KOPT-K1 (cell line): Measurements from ENCODE around the gene PFKFB4.

Experiments
- H3K27ac ChIP-seq: fragments of 200-600 bp; sonication (generic); 2 replicates; pipeline ENCODE4 v1.5.1; 2016; ENCODE audit warnings: antibody characterized with exemption, mild to moderate bottlenecking, low read depth, low read length; ENCODE audit not compliant: poor library complexity, severe bottlenecking
- H3K36me3 ChIP-seq: fragments of 200-600 bp; sonication (generic); 2 replicates; pipeline ENCODE4 v1.5.1; 2017; ENCODE audit warnings: antibody characterized with exemption, mild to moderate bottlenecking, low read length, moderate library complexity; ENCODE audit not compliant: insufficient read depth
- H3K9me3 ChIP-seq: fragments of 200-600 bp; sonication (generic); 2 replicates; pipeline ENCODE4 v1.5.1; 2017; ENCODE audit warnings: antibody characterized with exemption, low read length, mild to moderate bottlenecking; ENCODE audit not compliant: insufficient read depth, poor library complexity, severe bottlenecking

PFKFB4 gene

GRCh38 chr3:48568476-48568875 lies 11.9 kb upstream of the PFKFB4 start:
- Histone ChIP-seq H3K9me3 (no peaks in the 10 kb centered on the region), H3K36me3 (no peaks in the 10 kb centered on the region), H3K27ac (no peak overlapping the region)

- H3K36me3 ChIP-seq = no peaks in the 10 kb centered on the region
- H3K9me3 ChIP-seq = no peaks in the 10 kb centered on the region
- no peak overlapping the region for H3K27ac ChIP-seq
These were observed 10.9 kb upstream of the PFKFB4 start for GRCh38 chr3:48567500-48567899.

GRCh38 chr3:48567090-48567489 lies 10.5 kb upstream of the PFKFB4 start:
- Histone ChIP-seq H3K27ac (no peak overlapping the region), H3K9me3 (no peaks in the 10 kb centered on the region), H3K36me3 (no peaks in the 10 kb centered on the region)

GRCh38 chr3:48566401-48566760 lies 9.8 kb upstream of the PFKFB4 start:
- Histone ChIP-seq H3K27ac (no peak overlapping the region), H3K9me3 (no peaks in the 10 kb centered on the region), H3K36me3 (no peaks in the 10 kb centered on the region)

GRCh38 chr3:48565591-48566400 lies 9.2 kb upstream of the PFKFB4 start:
- Histone ChIP-seq H3K36me3 (no peaks in the 10 kb centered on the region), H3K27ac (no peak overlapping the region), H3K9me3 (no peaks in the 10 kb centered on the region)

GRCh38 chr3:48565186-48565585 lies 8.6 kb upstream of the PFKFB4 start:
- Histone ChIP-seq H3K27ac (no peak overlapping the region), H3K9me3 (no peaks in the 10 kb centered on the region), H3K36me3 (no peaks in the 10 kb centered on the region)

- H3K27ac ChIP-seq = no peak overlapping the region
- no peaks in the 10 kb centered on the region for H3K36me3 ChIP-seq
These were observed 8.1 kb upstream of the PFKFB4 start for GRCh38 chr3:48564667-48565066.

GRCh38 chr3:48564022-48564421 lies 7.4 kb upstream of the PFKFB4 start:
- Histone ChIP-seq H3K27ac (no peak overlapping the region), H3K36me3 (no peaks in the 10 kb centered on the region), H3K9me3 (no peaks in the 10 kb centered on the region)

More at GRCh38 chr3:48564667-48565066, 8.1 kb upstream of the PFKFB4 start:
- no peaks in the 10 kb centered on the region for H3K9me3 ChIP-seq

- no peaks in the 10 kb centered on the region for H3K36me3 ChIP-seq
- no peaks in the 10 kb centered on the region for H3K9me3 ChIP-seq
- H3K27ac ChIP-seq = no peak within 1 kb of the TSS
These were observed 6.8 kb upstream of the PFKFB4 start, which contains the start of gene UCN2 for GRCh38 chr3:48563382-48563918. TSS of gene UCN2 (minus strand) at chr3:48563781. CDS start at chr3:48563124, 657 bp downstream.

GRCh38 chr3:48562367-48563095 lies 5.9 kb upstream of the PFKFB4 start:
- no peaks in the 10 kb centered on the region for H3K36me3 ChIP-seq
- no peaks in the 10 kb centered on the region for H3K9me3 ChIP-seq
- no peak overlapping the region for H3K27ac ChIP-seq

GRCh38 chr3:48561045-48561736 lies 4.6 kb upstream of the PFKFB4 start:
- no peaks in the 10 kb centered on the region for H3K36me3 ChIP-seq
- no peak overlapping the region for H3K27ac ChIP-seq
- H3K9me3 ChIP-seq = no peaks in the 10 kb centered on the region

- H3K27ac ChIP-seq = no peak overlapping the region
- H3K9me3 ChIP-seq = no peaks in the 10 kb centered on the region
- no peaks in the 10 kb centered on the region for H3K36me3 ChIP-seq
These were observed 4.0 kb upstream of the PFKFB4 start for GRCh38 chr3:48560648-48561018.

GRCh38 chr3:48558493-48559134 lies 2.0 kb upstream of the PFKFB4 start:
- Histone ChIP-seq H3K36me3 (no peaks in the 10 kb centered on the region), H3K9me3 (no peaks in the 10 kb centered on the region), H3K27ac (no peak overlapping the region)

- no peaks in the 10 kb centered on the region for H3K36me3 ChIP-seq
- H3K9me3 ChIP-seq = no peaks in the 10 kb centered on the region
- H3K27ac ChIP-seq = peak overlapping the region; percentile 58
These were observed 431 bp downstream of the PFKFB4 start for GRCh38 chr3:48555949-48556795.
